Natural killer cell (primary cell): ENCODE results near the gene GPC1. TPM values are rescaled to one million over a fixed set of nuclear protein-coding genes. Genes with fewer than 3 reads are reported as not detected.

ENCODE experiments used
- ATAC-seq, 3 donors: fragments of 150-1000 bp in 2 of 3; fragments of 200-7000 bp in 1 of 3; cut with Tn5 transposase; 1 replicate in 1 of 3; 2 replicates in 2 of 3; pipeline ENCODE4 v1.10.0; 2021; ENCODE audit warnings: mild to moderate bottlenecking in 2 of 3, moderate library complexity in 2 of 3
- DNase-seq, 2 donors: peaks; one replicate each; pipeline versions ENCODE4 v3.0.0 to v3.0.0-alpha.2; 2013 to 2021; ENCODE audit warnings: mixed read lengths in 1 of 2
- H3K27ac ChIP-seq: one replicate; pipeline ENCODE4 v1.5.1; 2013; ENCODE audit warnings: mild to moderate bottlenecking, low read length
- H3K27me3 ChIP-seq: one replicate; pipeline ENCODE4 v1.6.1; 2013; ENCODE audit warnings: low read length; ENCODE audit not compliant: control insufficient read depth, insufficient read depth
- H3K36me3 ChIP-seq: one replicate; pipeline ENCODE4 v1.6.1; 2013; ENCODE audit warnings: low read length; ENCODE audit not compliant: control insufficient read depth, insufficient read depth
- H3K4me1 ChIP-seq: one replicate; pipeline ENCODE4 v1.6.1; 2013; ENCODE audit warnings: low read length; ENCODE audit not compliant: control insufficient read depth, insufficient read depth
- H3K4me3 ChIP-seq: one replicate; pipeline ENCODE4 v1.5.1; 2013; ENCODE audit warnings: low read length
- H3K9me3 ChIP-seq: one replicate; pipeline ENCODE4 v1.6.1; 2013; ENCODE audit warnings: low read length; ENCODE audit not compliant: control insufficient read depth, insufficient read depth
- H3K27ac Mint-ChIP-seq, 2 donors: one replicate each; pipeline ENCODE4 v1.8.0; 2022; ENCODE audit warnings: mild to moderate bottlenecking in 2 of 2, mixed read lengths in 2 of 2, moderate library complexity in 1 of 2
- H3K27me3 Mint-ChIP-seq, 2 donors: one replicate each; pipeline ENCODE4 v1.8.0; 2022; ENCODE audit warnings: low read depth in 2 of 2, mixed read lengths in 2 of 2
- H3K36me3 Mint-ChIP-seq: one replicate; pipeline ENCODE4 v1.8.0; 2022; ENCODE audit warnings: mixed read lengths
- H3K4me1 Mint-ChIP-seq, 2 donors: one replicate each; pipeline ENCODE4 v1.8.0; 2022; ENCODE audit warnings: mixed read lengths in 2 of 2
- H3K4me3 Mint-ChIP-seq: one replicate; pipeline ENCODE4 v1.8.0; 2022; ENCODE audit warnings: mild to moderate bottlenecking, moderate library complexity, mixed read lengths
- H3K9me3 Mint-ChIP-seq, 2 donors: one replicate each; pipeline ENCODE4 v1.8.0; 2022; ENCODE audit warnings: mixed read lengths in 2 of 2
- WGBS: methylation state at CpG from one replicate; pipeline ENCODE4 v1.1.7; 2013; ENCODE audit warnings: missing lambda C conversion rate; ENCODE audit not compliant: insufficient coverage; 5-methylcytosine and 5-hydroxymethylcytosine counted together
- intact Hi-C: fragments of 100-400 bp; cut with micrococcal nuclease; formaldehyde crosslinking; loops from one replicate; pipeline ENCODE4 v1.14.2; 2022
- total RNA-seq, 4 donors: library from RNA; stranded (reverse); fragments of 120-200 nt in 1 of 4; gene quantifications; one replicate each; pipeline versions ENCODE4 v1.2.3 to v1.2.4, GENCODE V29; 2013 to 2022
- TF ChIP-seq, protein P1 (sequence below): fragments of 200-600 bp; IDR thresholded peaks from one replicate; pipeline ENCODE4 v1.8.0; 2022; ENCODE audit warnings: antibody characterized with exemption

The GPC1 gene
- total RNA-seq, 3 donors from 2014 or later (not counting 1 experiment from before 2014, with no cell fraction given), result 0.79 to 1.4 (median 0.94) TPM

DNA sequence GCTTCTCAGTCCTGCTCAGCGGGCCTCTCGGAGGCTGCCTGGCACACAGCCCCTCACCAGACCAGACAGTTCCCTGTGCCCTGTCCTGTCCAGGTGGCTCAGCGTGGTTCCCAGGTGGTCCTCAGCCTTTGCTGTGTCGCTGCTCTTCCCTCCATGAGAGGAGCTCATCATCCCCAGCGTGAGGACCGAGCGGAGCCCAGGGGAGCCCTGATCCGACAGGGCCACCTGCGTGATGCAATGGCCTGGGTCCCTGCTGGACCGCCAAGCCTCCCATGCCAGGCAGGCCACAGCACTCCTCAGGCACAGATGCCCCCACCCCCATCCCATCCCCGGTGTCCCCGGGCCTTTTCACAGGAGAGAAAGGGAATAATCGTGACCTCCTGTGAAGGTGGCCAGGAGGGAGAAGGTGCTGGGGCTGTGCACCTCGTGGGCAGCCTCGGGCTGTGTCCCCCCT, 4.3 kb downstream of the GPC1 start:
- Histone ChIP-seq H3K27me3 (peaks cover 19% of the 10 kb centered on the region), H3K27ac (no peak overlapping the region), H3K4me1 (peaks cover 14% of the 10 kb centered on the region), H3K36me3 (no peaks in the 10 kb centered on the region), H3K9me3 (no peaks in the 10 kb centered on the region), H3K4me3 (no peak overlapping the region)
- DNase-seq (no peak), ATAC-seq (no peak)
- Mint-ChIP-seq H3K27ac (no peak overlapping the region), H3K27me3 (peaks cover 4 to 8% of the 10 kb centered on the region in 2 donors), H3K9me3 (no peaks in the 10 kb centered on the region), H3K36me3 (no peaks in the 10 kb centered on the region), H3K4me1 (peaks cover 0 to 11% of the 10 kb centered on the region in 2 donors), H3K4me3 (no peak overlapping the region)
- 94% methylated on average over 12 of the region's 15 CpGs for WGBS
- TF ChIP-seq, protein P1, sequence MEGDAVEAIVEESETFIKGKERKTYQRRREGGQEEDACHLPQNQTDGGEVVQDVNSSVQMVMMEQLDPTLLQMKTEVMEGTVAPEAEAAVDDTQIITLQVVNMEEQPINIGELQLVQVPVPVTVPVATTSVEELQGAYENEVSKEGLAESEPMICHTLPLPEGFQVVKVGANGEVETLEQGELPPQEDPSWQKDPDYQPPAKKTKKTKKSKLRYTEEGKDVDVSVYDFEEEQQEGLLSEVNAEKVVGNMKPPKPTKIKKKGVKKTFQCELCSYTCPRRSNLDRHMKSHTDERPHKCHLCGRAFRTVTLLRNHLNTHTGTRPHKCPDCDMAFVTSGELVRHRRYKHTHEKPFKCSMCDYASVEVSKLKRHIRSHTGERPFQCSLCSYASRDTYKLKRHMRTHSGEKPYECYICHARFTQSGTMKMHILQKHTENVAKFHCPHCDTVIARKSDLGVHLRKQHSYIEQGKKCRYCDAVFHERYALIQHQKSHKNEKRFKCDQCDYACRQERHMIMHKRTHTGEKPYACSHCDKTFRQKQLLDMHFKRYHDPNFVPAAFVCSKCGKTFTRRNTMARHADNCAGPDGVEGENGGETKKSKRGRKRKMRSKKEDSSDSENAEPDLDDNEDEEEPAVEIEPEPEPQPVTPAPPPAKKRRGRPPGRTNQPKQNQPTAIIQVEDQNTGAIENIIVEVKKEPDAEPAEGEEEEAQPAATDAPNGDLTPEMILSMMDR, result no peak
- intact Hi-C loops, result loop anchor here (5.0 kb wide), 1 partner anchor 287 kb away; no protein-coding TSS in a partner anchor

DNA sequence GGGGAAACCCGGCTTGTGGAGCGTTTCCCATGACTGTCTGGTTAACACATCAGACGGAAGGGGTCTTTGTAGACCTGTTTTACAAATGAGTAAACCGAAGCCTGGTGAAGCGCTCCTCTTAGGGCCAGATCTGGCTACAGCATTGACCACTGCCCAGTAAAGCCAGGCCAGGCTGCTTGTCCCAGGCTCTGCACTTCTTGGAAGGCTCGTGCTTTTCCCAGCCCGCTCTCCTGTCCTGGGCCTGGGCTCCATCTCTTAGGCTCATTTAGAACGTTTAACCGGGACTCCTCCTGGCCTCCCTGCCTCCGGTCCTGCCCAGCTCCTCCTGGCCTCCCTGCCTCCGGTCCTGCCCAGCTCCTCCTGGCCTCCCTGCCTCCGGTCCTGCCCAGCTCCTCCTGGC, 4.8 kb downstream of the GPC1 start:
- H3K4me1 Mint-ChIP-seq, result peaks cover 0 to 9% of the 10 kb centered on the region in 2 donors
- WGBS, result 90% methylated on average over 9 of the region's 12 CpGs
- TF ChIP-seq, protein P1, result no peak
- Histone ChIP-seq H3K9me3 (no peaks in the 10 kb centered on the region), H3K27me3 (peaks cover 18% of the 10 kb centered on the region), H3K36me3 (no peaks in the 10 kb centered on the region), H3K4me3 (no peak overlapping the region), H3K27ac (no peak overlapping the region), H3K4me1 (peaks cover 12% of the 10 kb centered on the region)
- intact Hi-C loops, result no loop called here
- H3K36me3 Mint-ChIP-seq, result no peaks in the 10 kb centered on the region
- DNase-seq (no peak), ATAC-seq (no peak)
- no peaks in the 10 kb centered on the region for H3K9me3 Mint-ChIP-seq
- peaks cover 4 to 8% of the 10 kb centered on the region in 2 donors for H3K27me3 Mint-ChIP-seq
- no peak overlapping the region for H3K27ac Mint-ChIP-seq
- H3K4me3 Mint-ChIP-seq, result no peak overlapping the region

DNA sequence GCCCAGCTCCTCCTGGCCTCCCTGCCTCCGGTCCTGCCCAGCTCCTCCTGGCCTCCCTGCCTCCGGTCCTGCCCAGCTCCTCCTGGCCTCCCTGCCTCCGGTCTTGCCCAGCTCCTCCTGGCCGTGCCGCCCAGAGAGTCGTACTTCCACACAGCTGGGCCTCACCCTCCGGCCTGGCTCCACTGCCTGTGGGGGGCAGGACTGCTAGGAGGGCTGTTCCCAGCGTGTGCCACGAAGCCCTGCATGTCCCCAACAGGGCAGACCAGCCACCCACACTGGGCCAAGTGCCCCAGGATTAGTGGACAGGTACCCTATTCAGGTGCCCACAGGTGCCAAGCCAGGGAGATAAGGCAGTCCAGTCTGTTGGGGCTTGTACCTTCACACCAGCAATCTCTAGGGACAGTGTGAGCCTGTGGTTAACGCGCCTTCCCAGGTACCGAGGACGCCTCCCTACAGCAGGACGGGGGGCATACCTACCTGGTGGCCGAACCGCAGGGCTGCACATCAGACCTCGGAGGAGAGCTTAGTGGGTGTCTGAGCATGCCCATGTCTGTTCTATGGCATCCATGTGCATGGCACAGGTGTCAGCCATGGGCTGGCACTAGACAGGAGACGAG, 5.3 kb downstream of the GPC1 start:
- Mint-ChIP-seq H3K4me1 (peaks cover 0 to 9% of the 10 kb centered on the region in 2 donors), H3K27ac (no peak overlapping the region), H3K9me3 (no peaks in the 10 kb centered on the region), H3K27me3 (peaks cover 4 to 8% of the 10 kb centered on the region in 2 donors), H3K4me3 (no peak overlapping the region), H3K36me3 (no peaks in the 10 kb centered on the region)
- TF ChIP-seq, protein P1, result no peak
- H3K36me3 ChIP-seq, result no peaks in the 10 kb centered on the region
- H3K27me3 ChIP-seq, result peaks cover 18% of the 10 kb centered on the region
- intact Hi-C loops, result no loop called here
- peaks cover 12% of the 10 kb centered on the region for H3K4me1 ChIP-seq
- no peaks in the 10 kb centered on the region for H3K9me3 ChIP-seq
- no peak overlapping the region for H3K27ac ChIP-seq
- 85% methylated on average over 17 of the region's 18 CpGs for WGBS
- H3K4me3 ChIP-seq, result no peak overlapping the region
- DNase-seq, result no peak
- ATAC-seq, result no peak
